Duodenal mucosa (tissue), 2 donors: ENCODE results near the gene PAQR6.

ENCODE experiments used
- H3K27ac ChIP-seq: one replicate; pipeline ENCODE4 v1.7.0; 2013; ENCODE audit warnings: low read depth, low read length
- H3K27me3 ChIP-seq, 2 donors: one replicate each; pipeline ENCODE4 v1.7.0; 2013; ENCODE audit warnings: low read length in 2 of 2, control low read depth in 1 of 2; ENCODE audit not compliant: insufficient read depth in 2 of 2, control insufficient read depth in 1 of 2
- H3K36me3 ChIP-seq, 2 donors: one replicate each; pipeline ENCODE4 v1.7.0; 2013; ENCODE audit warnings: low read length in 2 of 2, control low read depth in 1 of 2; ENCODE audit not compliant: insufficient read depth in 2 of 2, control insufficient read depth in 1 of 2
- H3K4me1 ChIP-seq, 2 donors: one replicate each; pipeline ENCODE4 v1.7.0; 2013; ENCODE audit warnings: low read length in 2 of 2, control low read depth in 1 of 2; ENCODE audit not compliant: insufficient read depth in 2 of 2, control insufficient read depth in 1 of 2
- H3K4me3 ChIP-seq, 2 donors: one replicate each; pipeline ENCODE4 v1.7.0; 2013; ENCODE audit warnings: low read length in 2 of 2, low read depth in 1 of 2
- H3K9ac ChIP-seq, 2 donors: one replicate each; pipeline ENCODE4 v1.7.0; 2013; ENCODE audit warnings: low read length in 2 of 2, low read depth in 1 of 2
- H3K9me3 ChIP-seq, 2 donors: one replicate each; pipeline ENCODE4 v1.7.0; 2013; ENCODE audit warnings: low read length in 2 of 2, control low read depth in 1 of 2; ENCODE audit not compliant: control insufficient read depth in 1 of 2

PAQR6 gene

DNA sequence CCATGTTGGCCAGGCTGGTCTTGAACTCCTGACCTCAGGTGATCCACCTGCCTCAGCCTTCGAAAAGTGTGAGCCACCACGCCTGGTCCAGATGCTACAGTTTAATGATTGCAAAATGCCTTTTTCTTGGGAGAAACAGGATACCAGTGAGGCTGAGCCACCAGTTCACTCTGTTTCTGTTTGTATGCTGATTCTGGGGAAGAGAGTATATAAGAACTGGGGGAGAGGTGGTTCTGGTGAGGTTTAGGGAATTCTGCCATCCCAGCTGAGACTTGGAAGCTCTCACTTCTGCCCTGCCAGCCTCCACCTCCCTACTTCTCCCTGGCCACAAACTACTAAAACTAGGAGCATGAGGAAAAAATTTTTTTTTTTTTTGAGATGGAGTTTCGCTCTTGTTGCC is 43.2 kb downstream of the PAQR6 start:
- Histone ChIP-seq H3K9ac (no peak overlapping the region), H3K4me1 (no peaks in the 10 kb centered on the region), H3K27ac (no peak overlapping the region), H3K36me3 (peaks cover 12 to 49% of the 10 kb centered on the region in 2 donors), H3K9me3 (no peaks in the 10 kb centered on the region), H3K27me3 (no peaks in the 10 kb centered on the region), H3K4me3 (no peak overlapping the region)

DNA sequence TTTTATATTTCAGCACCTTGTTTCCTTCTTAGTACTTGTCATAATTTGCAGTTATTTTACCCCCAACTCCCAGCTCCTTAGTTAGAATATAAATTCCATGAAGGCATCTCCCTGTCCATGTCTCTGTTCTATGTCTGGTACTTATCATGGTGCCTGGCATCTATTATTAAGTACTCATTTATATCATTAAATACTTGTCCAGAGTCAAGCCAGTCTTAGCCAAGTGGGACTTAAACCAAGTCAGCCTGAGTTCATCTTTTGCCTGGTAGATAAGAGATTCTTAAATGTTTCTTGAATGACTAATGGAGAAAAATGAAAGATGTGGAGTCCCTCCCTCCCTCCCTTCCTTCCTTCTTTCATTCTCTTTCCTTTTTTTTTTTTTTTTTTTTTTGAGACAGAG is 44.5 kb downstream of the PAQR6 start:
- H3K9ac ChIP-seq, result no peak overlapping the region
- H3K4me1 ChIP-seq, result peaks cover 5 to 6% of the 10 kb centered on the region in 2 donors
- no peaks in the 10 kb centered on the region for H3K9me3 ChIP-seq
- peaks cover 15 to 40% of the 10 kb centered on the region in 2 donors for H3K36me3 ChIP-seq
- H3K4me3 ChIP-seq, result no peak overlapping the region
- H3K27me3 ChIP-seq, result no peaks in the 10 kb centered on the region
- no peak overlapping the region for H3K27ac ChIP-seq

DNA sequence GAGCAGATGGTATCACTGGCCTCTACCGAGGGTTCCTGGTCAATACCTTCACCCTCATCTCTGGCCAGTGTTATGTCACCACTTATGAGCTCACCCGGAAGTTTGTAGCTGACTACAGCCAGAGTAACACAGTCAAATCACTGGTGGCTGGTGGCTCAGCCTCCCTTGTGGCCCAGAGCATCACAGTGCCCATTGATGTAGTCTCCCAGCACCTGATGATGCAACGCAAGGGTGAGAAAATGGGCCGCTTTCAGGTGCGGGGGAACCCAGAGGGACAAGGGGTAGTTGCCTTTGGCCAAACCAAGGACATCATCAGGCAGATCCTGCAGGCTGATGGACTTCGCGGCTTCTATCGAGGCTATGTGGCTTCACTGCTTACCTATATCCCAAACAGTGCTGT is 47.8 kb downstream of the PAQR6 start:
- no peak overlapping the region for H3K9ac ChIP-seq
- H3K36me3 ChIP-seq, result peaks cover 15 to 37% of the 10 kb centered on the region in 2 donors

DNA sequence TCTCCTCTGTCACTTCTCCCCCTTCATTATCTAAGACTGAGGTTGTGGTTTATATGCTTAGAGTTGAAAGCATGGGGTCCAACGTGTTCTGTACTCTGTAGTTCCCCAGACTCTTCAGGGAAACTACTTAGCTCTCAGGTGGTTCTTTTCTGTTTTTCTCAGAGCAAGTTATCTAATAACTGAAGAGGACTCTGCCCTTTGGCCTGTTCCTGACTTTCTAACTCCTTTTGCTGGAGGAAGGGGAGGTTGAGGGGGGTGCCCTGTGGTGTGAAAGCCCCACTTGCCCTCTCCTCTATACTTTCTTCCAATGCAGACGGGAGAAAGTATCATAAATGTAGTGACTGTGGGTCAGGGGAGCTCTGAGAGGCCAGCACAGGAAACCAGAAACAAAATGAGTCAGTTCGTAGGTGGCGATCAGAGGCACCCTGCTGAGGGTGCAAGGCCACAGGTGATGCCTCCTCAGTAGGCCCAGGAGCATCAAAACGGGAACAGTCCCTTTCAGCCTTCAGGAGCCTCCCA is 49.0 kb downstream of the PAQR6 start:
- H3K27ac ChIP-seq, result no peak overlapping the region

More for the DNA sequence above, 47.8 kb downstream of the PAQR6 start:
- Histone ChIP-seq H3K4me1 (peaks cover 15 to 30% of the 10 kb centered on the region in 2 donors), H3K4me3 (no peak overlapping the region), H3K27me3 (no peaks in the 10 kb centered on the region), H3K27ac (no peak overlapping the region), H3K9me3 (no peaks in the 10 kb centered on the region)

DNA sequence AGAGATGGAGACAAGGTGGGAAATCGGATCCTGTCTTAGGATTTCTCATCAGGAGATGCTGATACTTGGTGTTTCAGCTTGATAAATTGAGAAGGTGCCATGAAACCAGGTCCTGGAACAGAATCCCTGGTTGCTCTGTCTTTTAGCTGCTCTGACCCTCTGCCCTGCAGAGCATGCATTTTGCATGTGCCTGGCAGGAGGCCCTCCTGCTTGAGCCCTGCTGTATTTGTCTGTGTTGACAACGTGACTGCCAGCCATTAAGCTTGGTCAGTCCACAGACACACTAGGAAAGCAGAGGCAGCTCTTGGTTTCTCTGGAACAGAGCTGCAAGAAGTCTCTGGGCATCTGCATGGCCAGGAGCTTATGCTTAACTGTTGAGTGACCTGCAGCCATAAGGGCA is 51.4 kb downstream of the PAQR6 start:
- Histone ChIP-seq H3K27ac (no peak overlapping the region), H3K36me3 (peaks cover 12 to 26% of the 10 kb centered on the region in 2 donors), H3K9me3 (no peaks in the 10 kb centered on the region), H3K27me3 (no peaks in the 10 kb centered on the region), H3K4me3 (no peak overlapping the region), H3K4me1 (peaks cover 26 to 40% of the 10 kb centered on the region in 2 donors), H3K9ac (no peak overlapping the region)

More for the DNA sequence above, 49.0 kb downstream of the PAQR6 start:
- Histone ChIP-seq H3K9ac (no peak overlapping the region), H3K36me3 (peaks cover 15 to 35% of the 10 kb centered on the region in 2 donors), H3K4me1 (peaks cover 23 to 36% of the 10 kb centered on the region in 2 donors), H3K27me3 (no peaks in the 10 kb centered on the region), H3K4me3 (no peak overlapping the region), H3K9me3 (no peaks in the 10 kb centered on the region)

DNA sequence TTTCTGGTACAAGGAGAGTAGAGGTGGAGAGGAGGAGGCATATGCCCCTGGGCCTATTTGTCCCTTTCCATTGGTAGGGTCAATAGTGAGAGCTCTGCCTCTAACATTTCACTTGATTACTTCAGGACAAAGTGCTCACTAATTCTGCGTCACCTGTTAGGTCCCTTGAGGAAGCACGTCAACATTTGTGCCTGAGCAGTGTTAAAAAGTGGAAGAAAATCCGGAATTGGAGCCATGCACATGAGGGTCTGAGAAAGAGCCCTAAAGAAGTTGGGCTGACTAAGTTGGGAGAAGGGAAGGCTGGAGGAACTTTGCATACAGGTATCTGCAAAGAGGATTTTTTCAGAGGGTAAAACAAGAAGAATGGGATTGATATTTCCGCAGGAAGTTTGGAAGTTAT is 52.0 kb downstream of the PAQR6 start:
- Histone ChIP-seq H3K4me3 (no peak overlapping the region), H3K36me3 (peaks cover 12 to 26% of the 10 kb centered on the region in 2 donors), H3K27me3 (no peaks in the 10 kb centered on the region), H3K9ac (no peak overlapping the region), H3K27ac (no peak overlapping the region), H3K9me3 (no peaks in the 10 kb centered on the region), H3K4me1 (peaks cover 26 to 40% of the 10 kb centered on the region in 2 donors)

DNA sequence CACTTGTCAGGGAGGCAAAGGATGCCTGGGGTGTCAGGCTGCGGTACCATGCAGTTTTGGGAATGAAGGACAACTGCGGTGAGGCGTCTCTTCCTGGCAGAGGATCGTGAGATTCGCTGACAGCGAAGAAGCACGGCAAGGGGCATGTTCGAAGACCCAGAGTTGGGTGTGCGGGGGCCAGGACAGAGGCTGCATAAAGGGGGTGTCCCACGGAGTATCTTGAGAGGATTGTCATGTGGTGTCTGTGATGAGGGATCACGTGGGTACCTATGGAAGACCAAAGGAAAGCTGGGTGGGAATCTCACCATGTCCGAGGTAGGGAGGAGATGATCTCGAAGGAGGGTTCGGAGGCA is 53.6 kb downstream of the PAQR6 start:
- H3K9me3 ChIP-seq, result no peaks in the 10 kb centered on the region
- H3K27ac ChIP-seq, result peak overlapping the region; percentile 23
- H3K36me3 ChIP-seq, result peaks cover 0 to 11% of the 10 kb centered on the region in 2 donors
- H3K9ac ChIP-seq, result peak overlapping the region; percentile 72 to 95
- no peaks in the 10 kb centered on the region for H3K27me3 ChIP-seq
- peaks cover 26 to 39% of the 10 kb centered on the region in 2 donors for H3K4me1 ChIP-seq
- peak overlapping the region; percentile 97 to 100 for H3K4me3 ChIP-seq

DNA sequence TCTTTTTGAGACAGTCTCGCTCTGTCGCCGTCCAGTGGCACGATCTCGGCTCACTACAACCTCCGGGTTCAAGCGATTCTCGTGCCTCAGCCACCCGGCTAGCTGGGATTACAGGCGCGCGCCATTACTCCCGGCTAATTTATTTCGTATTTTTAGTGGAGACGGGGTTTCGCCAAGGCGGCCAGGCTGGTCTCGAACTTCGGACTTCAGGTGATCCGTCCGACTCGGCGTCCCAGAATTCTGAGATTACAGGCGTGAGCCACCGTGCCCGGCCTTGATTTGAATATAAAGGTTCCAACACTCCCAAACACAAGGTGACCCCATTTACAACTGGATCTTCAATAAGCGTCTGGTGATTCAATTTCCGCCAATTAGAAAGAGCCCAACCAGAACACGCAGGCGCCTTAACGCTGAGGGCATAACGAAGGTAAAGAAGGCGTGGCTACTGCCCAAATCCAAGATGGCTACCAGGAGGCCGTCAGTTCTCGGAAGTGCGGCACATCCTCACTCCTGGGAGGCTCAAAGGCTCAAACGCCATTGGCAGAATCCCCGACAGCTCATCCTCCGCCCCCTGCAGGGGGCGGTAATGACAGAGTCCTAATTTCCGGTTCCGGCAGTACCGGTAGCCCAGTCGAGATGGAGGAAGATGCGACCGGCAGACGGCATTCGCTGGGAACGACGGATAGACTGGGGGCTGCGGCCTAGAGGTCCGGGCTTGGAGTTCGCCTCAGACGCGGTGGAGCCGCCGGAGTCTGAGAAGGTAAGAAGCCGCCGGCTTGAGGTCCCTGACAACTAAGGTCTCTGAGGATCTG is 54.2 kb downstream of the PAQR6 start, which contains the start of gene SLC25A44:
Gene SLC25A44, plus strand, starts transcription at position 617 of the 812 bp plus-strand sequence. CDS start 5,744 bp downstream, outside the sequence.
- peak within 1 kb of the TSS; percentile 68 for H3K27ac ChIP-seq
- H3K9me3 ChIP-seq, result no peaks in the 10 kb centered on the region
- H3K27me3 ChIP-seq, result no peaks in the 10 kb centered on the region
- peaks cover 25 to 34% of the 10 kb centered on the region in 2 donors for H3K4me1 ChIP-seq
- H3K9ac ChIP-seq, result peak within 1 kb of the TSS; percentile 72 to 95
- H3K36me3 ChIP-seq, result peaks cover 0 to 11% of the 10 kb centered on the region in 2 donors
- H3K4me3 ChIP-seq, result peak within 1 kb of the TSS; percentile 97 to 100
